T-helper 1 cell (primary cell): ENCODE data around the gene ZNF77.
"Not testable (repeated sequence)": the region's sequence is repeated elsewhere in the genome, so short reads cannot be mapped to it uniquely, and the experiment has no call there.

ENCODE experiments used
- DNase-seq, 5 donors: peaks; one replicate each; pipeline ENCODE4 v3.0.0-alpha.2; 2012 to 2020

Gene ZNF77

DNA sequence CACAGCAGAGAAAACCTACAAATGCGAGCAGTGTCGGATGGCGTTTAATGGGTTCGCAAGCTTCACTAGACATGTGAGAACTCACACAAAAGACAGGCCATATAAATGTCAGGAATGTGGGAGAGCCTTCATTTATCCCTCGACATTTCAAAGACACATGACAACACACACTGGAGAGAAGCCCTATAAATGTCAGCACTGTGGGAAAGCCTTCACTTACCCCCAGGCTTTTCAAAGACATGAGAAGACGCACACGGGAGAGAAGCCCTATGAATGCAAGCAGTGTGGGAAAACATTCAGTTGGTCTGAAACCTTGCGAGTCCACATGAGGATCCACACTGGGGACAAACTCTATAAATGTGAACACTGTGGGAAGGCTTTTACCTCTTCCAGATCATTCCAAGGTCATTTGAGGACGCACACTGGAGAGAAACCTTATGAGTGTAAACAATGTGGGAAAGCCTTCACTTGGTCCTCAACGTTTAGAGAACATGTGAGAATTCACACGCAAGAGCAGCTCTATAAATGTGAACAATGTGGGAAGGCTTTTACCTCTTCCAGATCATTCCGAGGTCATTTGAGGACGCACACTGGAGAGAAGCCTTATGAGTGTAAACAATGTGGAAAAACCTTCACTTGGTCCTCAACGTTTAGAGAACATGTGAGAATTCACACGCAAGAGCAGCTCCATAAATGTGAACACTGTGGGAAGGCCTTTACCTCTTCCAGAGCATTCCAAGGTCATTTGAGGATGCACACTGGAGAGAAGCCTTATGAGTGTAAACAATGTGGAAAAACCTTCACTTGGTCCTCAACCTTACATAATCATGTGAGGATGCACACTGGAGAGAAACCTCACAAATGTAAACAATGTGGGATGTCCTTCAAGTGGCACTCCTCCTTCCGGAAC is 27.2 kb downstream of the ZNF77 start:
- DNase-seq, result no peak

GRCh38 chr19:2912306-2912705 is 32.5 kb downstream of the ZNF77 start:
- DNase-seq, result peak in 1 of 5 donors; percentile 24

- DNase-seq, result no peak
Observed at GRCh38 chr19:2906631-2907195, 38.1 kb downstream of the ZNF77 start.

GRCh38 chr19:2905918-2906519 is 38.8 kb downstream of the ZNF77 start:
- no peak for DNase-seq

DNA sequence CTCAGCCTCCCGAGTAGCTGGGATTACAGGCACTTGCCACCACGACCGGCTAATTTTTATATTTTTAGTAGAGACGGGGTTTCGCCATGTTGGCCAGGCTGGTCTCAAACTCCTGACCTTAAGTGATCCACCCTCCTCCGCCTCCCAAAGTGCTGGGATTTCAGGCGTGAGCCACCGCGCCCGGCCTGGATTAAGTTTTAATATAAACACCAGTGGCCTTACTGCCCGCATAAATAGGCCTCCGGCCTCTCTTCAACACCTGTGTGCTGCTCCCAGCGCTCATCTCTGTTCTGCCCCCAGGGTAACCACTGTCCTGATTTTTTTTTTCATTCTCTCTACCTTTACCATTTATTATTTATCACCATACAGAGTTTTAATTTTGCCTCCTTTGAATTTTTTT is 41.4 kb downstream of the ZNF77 start:
- not testable (repeated sequence) for DNase-seq

DNA sequence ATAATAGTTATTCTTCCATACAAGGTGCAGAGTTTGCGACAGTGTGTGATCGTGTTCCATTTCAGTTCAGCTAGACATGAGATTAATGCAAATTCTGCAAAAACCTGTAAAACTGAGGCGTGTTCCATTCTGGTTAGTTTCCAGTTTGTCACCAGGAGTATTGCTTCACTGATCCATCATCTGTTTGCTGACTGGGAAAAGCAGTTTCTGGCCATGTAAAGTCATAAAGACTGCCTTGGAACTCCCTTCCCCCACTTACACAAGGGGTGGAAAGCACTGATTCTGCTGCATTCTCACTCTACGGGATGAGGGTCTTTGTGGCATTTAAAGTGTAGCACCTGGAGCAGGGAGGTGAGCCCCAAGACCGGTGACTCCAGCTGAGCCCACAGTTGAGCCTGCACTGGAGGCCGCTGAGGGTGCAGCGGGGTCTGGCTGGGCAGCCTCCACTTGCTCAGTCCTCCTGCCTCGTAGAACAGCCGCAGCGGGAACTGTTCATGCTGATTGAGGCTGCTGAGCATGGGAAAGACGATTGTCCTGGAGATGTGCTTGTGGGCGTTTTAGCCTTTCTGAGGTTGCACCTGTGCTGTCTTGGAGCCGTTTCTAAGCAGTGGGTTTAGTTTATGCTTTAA is 42.1 kb downstream of the ZNF77 start:
- DNase-seq, result no peak

- peak; percentile 96 to 98 (median 98) for DNase-seq
Observed at GRCh38 chr19:2900296-2901252, 44.2 kb downstream of the ZNF77 start, which contains the start of gene ZNF57. TSS of gene ZNF57 (plus strand) at chr19:2900928. CDS start at chr19:2901046, 118 bp downstream.

DNA sequence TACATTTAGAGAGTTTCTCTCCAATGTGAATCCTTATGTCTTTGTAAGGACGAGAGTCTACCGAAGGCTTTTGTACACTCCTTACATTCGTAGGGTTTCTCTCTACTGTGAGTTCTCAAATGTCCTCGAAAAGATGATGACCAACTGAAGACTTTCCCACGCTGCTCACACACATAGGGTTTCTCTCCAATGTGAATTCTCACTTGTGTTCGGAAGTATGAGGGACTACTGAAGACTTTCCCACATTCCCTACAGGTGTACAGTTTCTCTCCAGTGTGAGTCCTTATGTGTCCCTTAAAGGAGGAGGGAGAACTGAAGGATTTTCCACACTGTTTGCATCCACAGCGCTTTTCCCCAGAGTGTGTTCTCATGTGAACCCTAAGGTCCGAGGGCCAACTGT is 48.1 kb downstream of the ZNF77 start:
- DNase-seq, result no peak

DNA sequence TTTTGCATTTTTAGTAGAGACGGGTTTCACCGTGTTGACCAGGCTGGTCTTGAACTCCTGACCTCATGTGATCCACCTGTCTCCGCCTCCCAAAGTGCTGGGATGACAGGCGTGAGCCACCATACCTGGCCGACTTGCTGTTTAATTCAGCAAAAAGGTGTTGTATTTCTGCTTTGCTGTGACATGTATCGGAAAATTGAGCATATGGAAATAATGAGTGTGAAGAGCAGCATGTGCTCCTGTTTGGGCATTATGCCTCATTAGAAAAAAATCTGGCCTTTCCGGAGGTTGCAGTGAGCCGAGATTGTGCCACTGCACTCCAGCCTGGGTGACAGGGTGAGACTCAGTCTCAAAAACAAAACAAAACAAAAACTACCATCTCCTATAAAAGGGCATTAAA is 54.2 kb downstream of the ZNF77 start:
- not testable (repeated sequence) for DNase-seq

DNA sequence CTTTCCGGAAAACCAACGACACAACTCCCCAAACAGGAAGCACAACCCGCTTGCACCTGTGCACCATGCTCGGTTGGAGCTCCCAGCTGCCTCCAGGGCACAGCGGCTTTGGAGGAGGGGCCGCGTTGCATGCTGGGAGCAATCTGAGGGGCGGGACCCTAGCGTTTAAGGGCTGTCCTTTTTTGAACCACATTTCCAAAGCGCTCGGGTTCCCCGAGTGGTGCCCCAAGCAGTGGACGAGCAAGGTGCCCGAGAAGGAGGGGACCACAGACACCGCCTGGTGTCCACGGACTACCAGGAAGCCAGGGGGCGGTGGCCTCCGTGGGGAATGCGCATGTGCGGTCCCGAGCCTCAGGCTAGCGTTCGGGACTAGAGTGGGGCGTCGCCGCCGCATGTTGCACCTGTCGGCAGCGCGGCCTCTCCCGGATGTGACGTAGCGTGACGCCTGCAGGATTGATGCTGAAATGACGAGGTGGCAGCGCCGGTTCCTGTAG is 56.0 kb downstream of the ZNF77 start:
- peak; percentile 40 to 68 (median 58) for DNase-seq

GRCh38 chr19:2887391-2887914 is 57.3 kb downstream of the ZNF77 start:
- DNase-seq, result peak in 1 of 5 donors; percentile 22

- no peak for DNase-seq
Observed at GRCh38 chr19:2885736-2886135, 59.0 kb downstream of the ZNF77 start.

DNA sequence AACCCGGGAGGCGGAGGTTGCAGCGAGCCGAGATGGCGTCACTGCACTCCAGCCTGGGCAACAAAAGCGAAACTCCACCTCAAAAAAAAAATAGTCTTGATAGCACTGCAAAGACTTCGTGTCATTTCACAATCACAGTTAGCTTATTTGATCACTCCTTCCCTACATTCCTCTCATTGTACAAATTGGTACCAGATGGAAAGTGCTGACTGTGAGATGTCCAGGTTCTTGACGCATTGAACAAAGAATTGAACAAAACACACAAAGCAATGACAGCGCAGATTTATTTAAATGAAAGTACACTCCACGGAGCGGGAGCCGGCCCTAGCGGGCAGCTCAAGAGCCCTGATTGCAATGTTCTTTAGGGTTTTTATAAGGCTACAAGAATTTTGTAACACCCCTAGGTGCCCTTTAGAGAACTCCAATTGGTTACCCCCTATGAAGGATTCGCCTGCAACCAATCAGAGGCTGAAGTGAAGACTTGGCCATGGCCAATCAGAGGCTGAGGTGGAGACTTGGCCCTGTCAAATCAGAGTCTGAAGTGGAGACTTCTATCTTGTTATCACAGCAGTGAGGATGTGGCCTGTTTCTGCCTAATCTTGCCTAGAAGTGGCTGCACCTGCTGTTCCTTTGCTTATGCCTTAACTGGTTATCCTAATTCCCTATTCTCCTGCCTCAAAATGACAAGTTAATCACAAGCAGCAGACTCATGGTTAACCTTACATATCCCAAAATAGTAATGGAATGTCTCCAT is 60.9 kb downstream of the ZNF77 start:
- no peak for DNase-seq
